ENCODE data around the gene GUCY1B1.

DNA sequence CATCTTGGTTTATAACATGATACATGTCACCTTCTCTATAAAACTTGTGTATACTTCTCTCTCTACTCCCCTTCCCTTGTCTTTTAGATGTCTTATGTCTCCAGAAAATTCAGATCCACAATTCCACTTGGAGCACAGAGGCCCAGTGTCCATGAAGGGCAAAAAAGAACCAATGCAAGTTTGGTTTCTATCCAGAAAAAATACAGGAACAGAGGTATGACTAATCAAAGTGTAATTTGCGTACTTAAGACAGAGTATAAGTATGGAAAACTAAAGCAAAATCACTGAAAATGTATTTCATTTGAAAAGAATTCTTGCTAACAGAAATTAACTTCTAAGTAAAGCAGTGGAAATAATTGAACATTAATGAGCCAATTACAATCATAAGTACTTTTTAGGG lies 46.2 kb downstream of the GUCY1B1 start:
- TF ChIP-seq, protein P1, sequence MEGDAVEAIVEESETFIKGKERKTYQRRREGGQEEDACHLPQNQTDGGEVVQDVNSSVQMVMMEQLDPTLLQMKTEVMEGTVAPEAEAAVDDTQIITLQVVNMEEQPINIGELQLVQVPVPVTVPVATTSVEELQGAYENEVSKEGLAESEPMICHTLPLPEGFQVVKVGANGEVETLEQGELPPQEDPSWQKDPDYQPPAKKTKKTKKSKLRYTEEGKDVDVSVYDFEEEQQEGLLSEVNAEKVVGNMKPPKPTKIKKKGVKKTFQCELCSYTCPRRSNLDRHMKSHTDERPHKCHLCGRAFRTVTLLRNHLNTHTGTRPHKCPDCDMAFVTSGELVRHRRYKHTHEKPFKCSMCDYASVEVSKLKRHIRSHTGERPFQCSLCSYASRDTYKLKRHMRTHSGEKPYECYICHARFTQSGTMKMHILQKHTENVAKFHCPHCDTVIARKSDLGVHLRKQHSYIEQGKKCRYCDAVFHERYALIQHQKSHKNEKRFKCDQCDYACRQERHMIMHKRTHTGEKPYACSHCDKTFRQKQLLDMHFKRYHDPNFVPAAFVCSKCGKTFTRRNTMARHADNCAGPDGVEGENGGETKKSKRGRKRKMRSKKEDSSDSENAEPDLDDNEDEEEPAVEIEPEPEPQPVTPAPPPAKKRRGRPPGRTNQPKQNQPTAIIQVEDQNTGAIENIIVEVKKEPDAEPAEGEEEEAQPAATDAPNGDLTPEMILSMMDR (IDR thresholded peaks at IDR 0.05): no peak
- TF ChIP-seq POLR2A (IDR thresholded peaks at IDR 0.05): no peak

All from heart left ventricle (tissue), 13 donors.